A549 (cell line): ENCODE measurements around the gene SYT8. TPM values are rescaled to one million over a fixed set of nuclear protein-coding genes. Genes with fewer than 3 reads are reported as not detected.

ENCODE experiments used
- ATAC-seq, 2 experiments: fragments of 200-7000 bp in 1 of 2; fragments of >200 bp in 1 of 2; cut with Nextera tagmentation in 1 of 2; cut with Tn5 transposase in 1 of 2; 3 replicates each; pipeline versions ENCODE4 v1.8.0 to v1.9.1; 2018 to 2020; ENCODE audit warnings: mild to moderate bottlenecking in 1 of 2, moderate library complexity in 1 of 2
- CTCF ChIA-PET: fragments of 300-600 bp; sonication (Branson Sonifier 250); formaldehyde crosslinking; extraction: SDS; loops from one replicate; lab custom pipeline; 2021; ENCODE audit warnings: antibody characterized with exemption, inconsistent platforms; lab: Yijun Ruan, JAX
- POLR2A ChIA-PET: fragments of 350-600 bp; formaldehyde crosslinking; extraction: SDS; loops from one replicate; lab custom pipeline; 2021; ENCODE audit warnings: antibody characterized with exemption, inconsistent platforms; lab: Yijun Ruan, JAX
- DNase-seq, 2 experiments: peaks; one replicate each; pipeline versions ENCODE4 v3.0.0 to v3.0.0-alpha.2; 2011 to 2016; ENCODE audit warnings: low read depth in 1 of 2, low spot score in 1 of 2
- FAIRE-seq: peaks from 2 replicates; lab custom pipeline; 2011; peaks lifted over from hg19 to GRCh38; lab: Jason Lieb, UNC
- H3K27ac ChIP-seq, 2 experiments: fragments of >200 bp; sonication (Bioruptor Twin); formaldehyde crosslinking; 3 replicates each; pipeline ENCODE4 v1.5.1; 2016 to 2017
- H3K4me1 ChIP-seq: fragments of >200 bp; sonication (Bioruptor Twin); formaldehyde crosslinking; 3 replicates; pipeline ENCODE4 v1.6.1; 2016
- H3K4me2 ChIP-seq: fragments of >200 bp; sonication (Bioruptor Twin); formaldehyde crosslinking; 3 replicates; pipeline ENCODE4 v1.6.1; 2016
- H3K4me3 ChIP-seq: fragments of >200 bp; sonication (Bioruptor Twin); formaldehyde crosslinking; 3 replicates; pipeline ENCODE4 v1.5.1; 2016
- H3K9me3 ChIP-seq: fragments of >200 bp; sonication (Bioruptor Twin); formaldehyde crosslinking; 3 replicates; pipeline ENCODE4 v1.6.1; 2016
- CBX8 ChIP-seq: fragments of 200-600 bp; sonication (generic); IDR thresholded peaks from 2 replicates; pipeline ENCODE4 v1.6.1; 2016
- CEBPB ChIP-seq, 2 experiments: fragments of >200 bp in 1 of 2; sonication (Bioruptor Twin) in 1 of 2; formaldehyde crosslinking in 1 of 2; IDR thresholded peaks; 2 replicates each; pipeline ENCODE4 v1.6.1; 2012 to 2016
- CHD4 ChIP-seq: fragments of 200-600 bp; sonication (generic); IDR thresholded peaks from 2 replicates; pipeline ENCODE4 v1.6.1; 2016; ENCODE audit warnings: antibody characterized with exemption, mild to moderate bottlenecking, borderline replicate concordance
- EP300 ChIP-seq, 2 experiments: fragments of >200 bp; sonication (Bioruptor Twin); formaldehyde crosslinking; IDR thresholded peaks; 2 replicates in 1 of 2; 3 replicates in 1 of 2; pipeline ENCODE4 v1.6.1; 2016 to 2017
- ESRRA ChIP-seq: fragments of 150-350 bp; IDR thresholded peaks from 2 replicates; pipeline ENCODE4 v1.6.1; 2014; ENCODE audit warnings: mild to moderate bottlenecking, low read length, borderline replicate concordance
- FOSB ChIP-seq: fragments of 250-450 bp; sonication (Bioruptor Pico); IDR thresholded peaks from 2 replicates; pipeline ENCODE4 v1.5.0; 2020; ENCODE audit warnings: mild to moderate bottlenecking, moderate library complexity
- HDAC2 ChIP-seq: fragments of 200-600 bp; sonication (generic); IDR thresholded peaks from 2 replicates; pipeline ENCODE4 v1.6.1; 2016
- HOXA7 ChIP-seq: fragments of 250-450 bp; sonication (Bioruptor Pico); IDR thresholded peaks from 2 replicates; pipeline ENCODE4 v1.5.0; 2020; ENCODE audit warnings: mild to moderate bottlenecking, moderate library complexity
- JUN ChIP-seq, 2 experiments: fragments of >200 bp; sonication (Bioruptor Twin); formaldehyde crosslinking; IDR thresholded peaks; 2 replicates in 1 of 2; 3 replicates in 1 of 2; pipeline ENCODE4 v1.6.1; 2016 to 2017
- JUNB ChIP-seq: fragments of >200 bp; sonication (Bioruptor Twin); formaldehyde crosslinking; IDR thresholded peaks from 2 replicates; pipeline ENCODE4 v1.6.1; 2016
- KDM5A ChIP-seq: fragments of 200-600 bp; sonication (generic); IDR thresholded peaks from 2 replicates; pipeline ENCODE4 v1.6.1; 2016; ENCODE audit warnings: antibody characterized with exemption, mild to moderate bottlenecking
- MAZ ChIP-seq: fragments of 150-350 bp; IDR thresholded peaks from 2 replicates; pipeline ENCODE4 v1.6.1; 2014; ENCODE audit warnings: antibody characterized with exemption, low read depth, low read length, borderline replicate concordance
- NFE2L2 ChIP-seq: fragments of 150-350 bp; conservative IDR thresholded peaks from 2 replicates; pipeline ENCODE4 v1.6.1; 2014; ENCODE audit warnings: low read length
- NPAS2 ChIP-seq: fragments of 250-450 bp; sonication (Bioruptor Pico); IDR thresholded peaks from 2 replicates; pipeline ENCODE4 v1.8.0; 2022; ENCODE audit warnings: mild to moderate bottlenecking, moderate library complexity, borderline replicate concordance
- RARB ChIP-seq: fragments of 250-450 bp; sonication (Bioruptor Pico); IDR thresholded peaks from 2 replicates; pipeline ENCODE4 v1.8.0; 2021; ENCODE audit warnings: mild to moderate bottlenecking, moderate library complexity
- RCOR1 ChIP-seq: fragments of 150-350 bp; IDR thresholded peaks from 2 replicates; pipeline ENCODE4 v1.6.1; 2014; ENCODE audit warnings: antibody characterized with exemption, low read length, low read depth
- RFX5 ChIP-seq: fragments of 450-650 bp; IDR thresholded peaks from 2 replicates; pipeline ENCODE4 v1.7.1; 2014; ENCODE audit warnings: antibody characterized with exemption, mild to moderate bottlenecking, moderate library complexity
- SMC3 ChIP-seq: fragments of >200 bp; sonication (Bioruptor Twin); formaldehyde crosslinking; IDR thresholded peaks from 3 replicates; pipeline ENCODE4 v1.6.1; 2018; ENCODE audit warnings: inconsistent platforms
- SREBF2 ChIP-seq: fragments of 450-650 bp; IDR thresholded peaks from 2 replicates; pipeline ENCODE4 v1.6.1; 2014; ENCODE audit warnings: mild to moderate bottlenecking, moderate library complexity
- TP53 ChIP-seq: fragments of 250-450 bp; sonication (Bioruptor Pico); IDR thresholded peaks from 2 replicates; pipeline ENCODE4 v1.5.0; 2021; ENCODE audit warnings: mild to moderate bottlenecking, moderate library complexity
- ZFP36 ChIP-seq: fragments of 450-650 bp; IDR thresholded peaks from 2 replicates; pipeline ENCODE4 v1.6.1; 2014; ENCODE audit warnings: borderline replicate concordance; ENCODE audit not compliant: partially characterized antibody
- ZSCAN20 ChIP-seq: fragments of 250-450 bp; sonication (Bioruptor Pico); IDR thresholded peaks from 2 replicates; pipeline ENCODE4 v1.8.0; 2022; ENCODE audit warnings: mild to moderate bottlenecking, moderate library complexity
- WGBS: methylation state at CpG from one replicate; pipeline ENCODE4 v1.1.6; 2017; ENCODE audit errors: missing lambda C conversion rate; 5-methylcytosine and 5-hydroxymethylcytosine counted together
- polyA plus RNA-seq, 4 experiments: library from polyadenylated mRNA; depleted of rRNA in 3 of 4; stranded (reverse); fragments of >200 nt; fragmentation: RNase III in 1 of 4; extraction: RNeasy Plus Mini Kit Qiagen cat#74134 plus additional on column Dnase treatment in 1 of 4; gene quantifications; 2 replicates in 3 of 4; 3 replicates in 1 of 4; pipeline ENCODE4 v1.2.3, GENCODE V29; 2011 to 2017
- TF ChIP-seq, protein P1 (sequence below): fragments of 250-450 bp; sonication (Bioruptor Pico); IDR thresholded peaks from 2 replicates; pipeline ENCODE4 v1.5.0; 2021; ENCODE audit warnings: mild to moderate bottlenecking, moderate library complexity, borderline replicate concordance
- TF ChIP-seq, protein P2 (sequence below): fragments of 450-650 bp; IDR thresholded peaks from 2 replicates; pipeline ENCODE4 v1.6.1; 2014; ENCODE audit warnings: antibody characterized with exemption
- TF ChIP-seq, protein P3 (sequence below): fragments of 250-450 bp; sonication (Bioruptor Pico); IDR thresholded peaks from 2 replicates; pipeline ENCODE4 v1.5.0; 2020; ENCODE audit warnings: low read depth, mild to moderate bottlenecking, moderate library complexity
- TF ChIP-seq, protein P4 (sequence below): IDR thresholded peaks from 2 replicates; pipeline ENCODE4 v1.6.1; 2012

SYT8 gene
- polyA plus RNA-seq, 2 of the 4 experiments (the other 2 are of a cell fraction): 0.25 TPM; not detected in 1

DNA sequence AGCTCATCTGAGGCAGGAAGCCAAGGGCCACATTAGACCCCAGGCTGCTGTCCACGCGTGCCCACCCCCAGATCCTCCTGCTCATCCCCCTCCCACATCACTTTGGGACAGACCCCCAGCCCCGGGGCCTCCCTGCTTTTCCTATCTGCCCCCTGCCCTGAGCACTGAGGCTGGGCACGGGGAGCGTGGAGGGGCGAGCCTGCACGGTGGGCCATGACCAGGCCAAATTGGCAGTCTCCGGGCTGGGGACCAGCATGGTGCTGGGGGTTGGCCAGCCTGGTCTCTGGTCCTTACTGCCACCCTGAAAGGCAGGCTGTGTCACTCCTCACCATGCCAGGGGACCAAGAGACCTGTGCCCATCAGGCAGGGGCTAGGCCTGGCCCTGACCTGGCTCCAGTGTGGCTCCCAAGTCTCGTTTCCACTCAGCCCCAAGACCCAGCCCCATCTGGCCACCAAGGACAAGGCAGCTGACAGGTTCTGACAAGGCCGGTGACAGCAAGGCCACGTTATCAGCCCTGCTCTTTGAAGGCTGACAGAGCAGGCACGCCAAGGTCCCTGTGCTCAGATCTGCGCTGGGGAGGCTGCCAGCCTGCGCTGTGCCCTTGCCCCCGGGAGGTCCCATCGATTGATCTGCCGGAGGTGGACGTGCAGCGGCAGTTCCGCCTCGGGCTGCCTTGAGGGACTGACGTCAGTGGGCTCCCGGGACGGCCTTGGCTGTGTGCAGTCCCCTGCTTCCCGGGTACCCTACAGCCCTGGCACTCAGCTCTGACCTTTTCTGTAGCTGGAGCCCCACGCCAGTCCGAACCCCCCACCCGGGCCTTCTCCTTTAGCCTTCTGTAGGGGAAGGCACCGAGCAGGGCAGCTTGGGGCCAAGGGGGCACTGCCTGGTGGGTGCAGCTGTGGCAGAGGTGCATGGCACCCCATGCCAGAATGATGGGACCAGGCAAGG is 7.6 kb downstream of the SYT8 start (continued):
- TF ChIP-seq ZSCAN20 (no peak), RCOR1 (no peak), SREBF2 (no peak), NFE2L2 (no peak)

DNA sequence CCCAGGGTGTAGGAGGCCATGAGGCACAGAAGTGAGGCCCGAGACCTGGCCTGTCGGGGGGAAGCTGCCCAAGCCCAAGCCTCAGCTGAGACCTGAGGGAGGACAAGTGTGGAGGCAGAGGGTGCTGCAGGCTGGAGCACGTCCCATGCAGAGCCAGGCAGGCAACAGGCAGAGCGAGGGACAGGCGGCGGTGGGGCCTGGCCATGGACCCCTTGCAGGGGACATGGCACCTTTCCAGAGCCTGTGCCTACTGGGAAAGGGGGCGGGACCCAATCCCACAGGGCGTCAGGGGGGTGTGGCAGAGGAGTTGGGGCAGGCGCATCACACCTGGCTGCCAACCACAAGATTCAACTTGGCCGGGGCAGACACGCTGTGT is 8.3 kb downstream of the SYT8 start:
- DNase-seq (no peak), FAIRE-seq (no peak)
- H3K4me2 ChIP-seq: no peak overlapping the region
- CTCF ChIA-PET: interaction anchor here (1.0 to 4.3 kb wide), 9 partner anchors 11 to 313 kb away, joined by 3 to 30 read pairs (median 5); no protein-coding TSS in a partner anchor
- TF ChIP-seq JUNB: no peak
- no peak for TF ChIP-seq RCOR1
- TF ChIP-seq SMC3: no peak
- TF ChIP-seq EP300 (IDR thresholded peaks at IDR 0.05): no peak
- TF ChIP-seq, protein P1, sequence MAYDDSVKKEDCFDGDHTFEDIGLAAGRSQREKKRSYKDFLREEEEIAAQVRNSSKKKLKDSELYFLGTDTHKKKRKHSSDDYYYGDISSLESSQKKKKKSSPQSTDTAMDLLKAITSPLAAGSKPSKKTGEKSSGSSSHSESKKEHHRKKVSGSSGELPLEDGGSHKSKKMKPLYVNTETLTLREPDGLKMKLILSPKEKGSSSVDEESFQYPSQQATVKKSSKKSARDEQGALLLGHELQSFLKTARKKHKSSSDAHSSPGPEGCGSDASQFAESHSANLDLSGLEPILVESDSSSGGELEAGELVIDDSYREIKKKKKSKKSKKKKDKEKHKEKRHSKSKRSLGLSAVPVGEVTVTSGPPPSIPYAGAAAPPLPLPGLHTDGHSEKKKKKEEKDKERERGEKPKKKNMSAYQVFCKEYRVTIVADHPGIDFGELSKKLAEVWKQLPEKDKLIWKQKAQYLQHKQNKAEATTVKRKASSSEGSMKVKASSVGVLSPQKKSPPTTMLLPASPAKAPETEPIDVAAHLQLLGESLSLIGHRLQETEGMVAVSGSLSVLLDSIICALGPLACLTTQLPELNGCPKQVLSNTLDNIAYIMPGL: no peak
- TF ChIP-seq RARB: no peak
- no peak for TF ChIP-seq NPAS2 (CRISPR knock-in tag)
- TF ChIP-seq, all 56 proteins: peak for 0
- no peak overlapping the region for H3K27ac ChIP-seq
- H3K4me3 ChIP-seq: no peak overlapping the region
- peaks cover 7% of the 10 kb centered on the region for H3K4me1 ChIP-seq
- no peaks in the 10 kb centered on the region for H3K9me3 ChIP-seq
- no peak for ATAC-seq
- WGBS: 58% methylated on average over 4 of the region's 11 CpGs
- POLR2A ChIA-PET: no interaction called here

DNA sequence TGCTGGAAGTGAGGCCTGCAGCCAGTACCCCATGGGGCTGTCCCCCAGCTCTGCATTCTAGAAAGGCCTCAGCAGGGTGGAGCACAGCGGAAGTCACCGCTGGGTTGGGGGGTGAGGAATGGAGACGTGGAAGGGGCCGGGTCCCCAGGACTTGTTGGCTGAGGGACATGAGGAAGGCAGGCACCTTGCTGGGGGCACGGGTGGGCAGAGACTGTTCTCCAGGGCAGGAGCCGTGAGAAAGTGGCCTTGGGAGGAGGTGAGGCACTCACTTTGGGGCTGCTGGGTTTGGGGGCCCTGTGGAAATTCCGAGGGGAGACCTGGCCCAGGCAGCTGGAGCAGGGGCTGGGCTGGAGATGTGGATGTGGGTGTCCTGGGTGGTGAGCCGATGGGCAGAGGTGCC is 9.0 kb downstream of the SYT8 start:
- WGBS: 78% methylated on average over 8 of the region's 8 CpGs
- CTCF ChIA-PET: interaction anchor here (1.0 to 4.3 kb wide), 3 partner anchors 12 to 150 kb away, joined by 4 to 30 read pairs (median 6); no protein-coding TSS in a partner anchor

More for the DNA sequence above, 9.0 kb downstream of the SYT8 start:
- Histone ChIP-seq H3K4me2 (no peak overlapping the region), H3K27ac (peak overlapping the region in 1 of 2 experiments; percentile 61; a peak in 3 of 6 replicates), H3K4me3 (no peak overlapping the region), H3K4me1 (peaks cover 7% of the 10 kb centered on the region), H3K9me3 (no peaks in the 10 kb centered on the region)
- no peak for DNase-seq
- TF ChIP-seq, protein P2, sequence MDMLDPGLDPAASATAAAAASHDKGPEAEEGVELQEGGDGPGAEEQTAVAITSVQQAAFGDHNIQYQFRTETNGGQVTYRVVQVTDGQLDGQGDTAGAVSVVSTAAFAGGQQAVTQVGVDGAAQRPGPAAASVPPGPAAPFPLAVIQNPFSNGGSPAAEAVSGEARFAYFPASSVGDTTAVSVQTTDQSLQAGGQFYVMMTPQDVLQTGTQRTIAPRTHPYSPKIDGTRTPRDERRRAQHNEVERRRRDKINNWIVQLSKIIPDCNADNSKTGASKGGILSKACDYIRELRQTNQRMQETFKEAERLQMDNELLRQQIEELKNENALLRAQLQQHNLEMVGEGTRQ: no peak
- TF ChIP-seq JUN (IDR thresholded peaks at IDR 0.05): no peak
- no peak for TF ChIP-seq HDAC2
- no peak for TF ChIP-seq MAZ
- TF ChIP-seq RFX5: no peak
- TF ChIP-seq ZSCAN20: no peak
- TF ChIP-seq FOSB (CRISPR knock-in tag): no peak
- TF ChIP-seq, protein P3, sequence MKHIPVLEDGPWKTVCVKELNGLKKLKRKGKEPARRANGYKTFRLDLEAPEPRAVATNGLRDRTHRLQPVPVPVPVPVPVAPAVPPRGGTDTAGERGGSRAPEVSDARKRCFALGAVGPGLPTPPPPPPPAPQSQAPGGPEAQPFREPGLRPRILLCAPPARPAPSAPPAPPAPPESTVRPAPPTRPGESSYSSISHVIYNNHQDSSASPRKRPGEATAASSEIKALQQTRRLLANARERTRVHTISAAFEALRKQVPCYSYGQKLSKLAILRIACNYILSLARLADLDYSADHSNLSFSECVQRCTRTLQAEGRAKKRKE (CRISPR knock-in tag): no peak
- no peak for TF ChIP-seq ESRRA
- no peak for TF ChIP-seq CBX8
- no peak for TF ChIP-seq HOXA7
- TF ChIP-seq, protein P4, sequence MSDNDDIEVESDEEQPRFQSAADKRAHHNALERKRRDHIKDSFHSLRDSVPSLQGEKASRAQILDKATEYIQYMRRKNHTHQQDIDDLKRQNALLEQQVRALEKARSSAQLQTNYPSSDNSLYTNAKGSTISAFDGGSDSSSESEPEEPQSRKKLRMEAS: no peak
- no peak for TF ChIP-seq NPAS2 (CRISPR knock-in tag)
- no peak for TF ChIP-seq CHD4
- TF ChIP-seq KDM5A: no peak
- no peak for TF ChIP-seq RCOR1
- TF ChIP-seq, protein P1: no peak
- TF ChIP-seq TP53 (CRISPR knock-in tag): no peak
- TF ChIP-seq ZFP36: no peak
- TF ChIP-seq CEBPB (IDR thresholded peaks at IDR 0.05): no peak
- no peak for ATAC-seq
- FAIRE-seq: no peak
- POLR2A ChIA-PET: no interaction called here
